Esophagus squamous epithelium (tissue), 5 donors: Measurements from ENCODE around the gene IPCEF1. TPM values are rescaled to one million over a fixed set of nuclear protein-coding genes. Genes with fewer than 3 reads are reported as not detected.

Source experiments
- DNase-seq: peaks from one replicate; lab custom pipeline; 2025; lab: John Stamatoyannopoulos, UW
- H3K27ac ChIP-seq, 4 donors: fragments of 200-600 bp; sonication (generic); one replicate each; pipeline ENCODE4 v1.5.1; 2016 to 2019; ENCODE audit warnings: mild to moderate bottlenecking in 1 of 4
- H3K27me3 ChIP-seq, 4 donors: fragments of 200-600 bp; sonication (generic); 1 replicate in 3 of 4; 2 replicates in 1 of 4; pipeline versions ENCODE4 v1.5.1 to v1.6.0; 2017 to 2021; ENCODE audit warnings: antibody characterized with exemption in 1 of 4
- H3K36me3 ChIP-seq, 3 donors: fragments of 200-600 bp; sonication (generic); one replicate each; pipeline ENCODE4 v1.5.1; 2016 to 2019
- H3K4me1 ChIP-seq, 3 donors: fragments of 200-600 bp; sonication (generic); one replicate each; pipeline ENCODE4 v1.5.1; 2017 to 2019
- H3K4me3 ChIP-seq, 4 donors: fragments of 200-600 bp; sonication (generic); 1 replicate in 3 of 4; 2 replicates in 1 of 4; pipeline ENCODE4 v1.5.1; 2016 to 2019; ENCODE audit warnings: mild to moderate bottlenecking in 2 of 4, moderate library complexity in 1 of 4
- H3K9me3 ChIP-seq, 3 donors: fragments of 200-600 bp; sonication (generic); one replicate each; pipeline ENCODE4 v1.5.1; 2016 to 2019
- CTCF ChIP-seq, 6 experiments: fragments of 450-650 bp in 4 of 6; fragments of 200-600 bp in 2 of 6; sonication (generic) in 2 of 6; IDR thresholded peaks; one replicate each; pipeline ENCODE4 v1.5.1; 2016 to 2019; ENCODE audit warnings: antibody characterized with exemption in 6 of 6, mild to moderate bottlenecking in 4 of 6, moderate library complexity in 4 of 6
- POLR2A ChIP-seq, 4 donors: fragments of 450-650 bp; IDR thresholded peaks; one replicate each; pipeline ENCODE4 v1.6.1; 2017; ENCODE audit warnings: antibody characterized with exemption in 4 of 4, mild to moderate bottlenecking in 4 of 4, moderate library complexity in 3 of 4
- WGBS, 2 donors: methylation state at CpG; one replicate each; pipeline ENCODE4 v1.1.5; 2018; 5-methylcytosine and 5-hydroxymethylcytosine counted together
- intact Hi-C: fragments of 100-400 bp; cut with DNase I; formaldehyde crosslinking; loops from one replicate; pipeline ENCODE4 v1.15.0; 2022
- total RNA-seq, 4 donors: library from RNA; depleted of rRNA; stranded (reverse); fragments of >200 nt; gene quantifications; one replicate each; pipeline ENCODE4 v1.1.0, GENCODE V29; 2016
- donor health status: DM: yes; HTN: yes; CAD: no.

IPCEF1 gene
- total RNA-seq, 4 donors from 2014 or later = 1.8 to 8.1 (median 3.5) TPM

DNA sequence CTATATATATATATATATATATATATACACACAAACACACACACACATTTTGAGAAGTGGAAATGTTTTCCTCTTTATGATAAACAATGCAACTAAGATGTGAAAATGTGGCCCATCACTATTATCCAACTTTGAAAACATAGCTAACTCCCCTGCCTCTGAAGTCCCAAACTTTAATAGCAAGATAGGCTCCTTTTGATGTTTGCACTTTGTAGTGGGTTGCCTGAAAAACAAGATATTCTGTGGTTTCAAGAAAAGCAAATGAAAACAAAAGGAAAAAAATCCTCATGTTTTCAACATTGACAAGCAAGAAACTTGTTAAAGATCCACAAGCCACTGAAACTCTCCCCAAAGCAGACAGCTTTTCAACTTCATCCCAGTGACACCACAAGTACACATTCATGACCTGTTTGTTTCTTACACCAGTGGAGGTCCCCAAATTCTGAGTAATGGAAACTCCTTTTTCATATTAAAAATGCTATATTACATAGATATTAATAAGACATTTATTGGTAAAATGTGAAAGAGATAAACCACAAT lies 90.0 kb downstream of the IPCEF1 start:
- H3K9me3 ChIP-seq = no peaks in the 10 kb centered on the region
- H3K36me3 ChIP-seq = no peaks in the 10 kb centered on the region
- DNase-seq = no peak
- H3K4me3 ChIP-seq = no peak overlapping the region
- H3K27me3 ChIP-seq = no peaks in the 10 kb centered on the region
- no peaks in the 10 kb centered on the region for H3K4me1 ChIP-seq
- H3K27ac ChIP-seq = no peak overlapping the region
- TF ChIP-seq POLR2A (IDR thresholded peaks at IDR 0.05) = no peak
- TF ChIP-seq CTCF (IDR thresholded peaks at IDR 0.05) = no peak
- intact Hi-C loops = no loop called here

DNA sequence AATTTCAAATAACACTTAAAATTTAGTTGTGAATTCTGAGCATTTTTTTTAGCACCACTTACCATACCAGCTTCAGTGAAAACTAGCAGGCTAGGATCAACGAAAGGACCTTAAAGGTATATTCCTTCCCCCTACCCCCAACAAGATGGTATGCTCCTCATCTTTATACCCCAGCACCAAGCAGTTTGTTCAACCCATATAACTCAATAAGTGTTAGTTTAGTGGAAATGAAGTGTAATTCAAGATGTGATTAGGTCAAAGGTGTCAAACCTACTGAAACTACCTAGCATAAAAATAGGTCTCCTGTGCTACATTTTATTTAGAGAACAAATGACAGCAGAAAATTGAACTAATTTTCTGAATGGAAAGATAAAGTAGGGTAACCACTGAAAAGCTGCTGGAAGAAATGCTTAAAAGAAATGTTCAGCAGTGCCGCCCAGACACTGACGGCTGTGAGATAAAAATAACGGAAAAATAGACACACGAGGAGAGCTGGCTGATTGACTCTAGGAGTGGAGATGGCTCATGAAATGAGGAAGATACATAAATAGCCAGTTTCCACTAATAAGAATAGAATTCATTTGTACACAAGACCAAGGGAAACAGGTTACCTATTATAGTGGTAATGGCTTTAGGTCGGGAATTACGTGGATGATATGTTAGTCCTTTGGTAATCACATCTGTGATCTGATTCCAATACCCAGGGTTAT lies 94.8 kb downstream of the IPCEF1 start:
- TF ChIP-seq POLR2A (IDR thresholded peaks at IDR 0.05) (no peak), CTCF (IDR thresholded peaks at IDR 0.05) (no peak)
- H3K27me3 ChIP-seq = no peaks in the 10 kb centered on the region
- H3K27ac ChIP-seq = no peak overlapping the region
- no peaks in the 10 kb centered on the region for H3K9me3 ChIP-seq
- WGBS, 2 donors = 75 to 89% methylated on average over 7 of the region's 7 CpGs
- no peak overlapping the region for H3K4me3 ChIP-seq
- H3K4me1 ChIP-seq = no peaks in the 10 kb centered on the region
- no peak for DNase-seq
- intact Hi-C loops = no loop called here
- no peaks in the 10 kb centered on the region for H3K36me3 ChIP-seq

DNA sequence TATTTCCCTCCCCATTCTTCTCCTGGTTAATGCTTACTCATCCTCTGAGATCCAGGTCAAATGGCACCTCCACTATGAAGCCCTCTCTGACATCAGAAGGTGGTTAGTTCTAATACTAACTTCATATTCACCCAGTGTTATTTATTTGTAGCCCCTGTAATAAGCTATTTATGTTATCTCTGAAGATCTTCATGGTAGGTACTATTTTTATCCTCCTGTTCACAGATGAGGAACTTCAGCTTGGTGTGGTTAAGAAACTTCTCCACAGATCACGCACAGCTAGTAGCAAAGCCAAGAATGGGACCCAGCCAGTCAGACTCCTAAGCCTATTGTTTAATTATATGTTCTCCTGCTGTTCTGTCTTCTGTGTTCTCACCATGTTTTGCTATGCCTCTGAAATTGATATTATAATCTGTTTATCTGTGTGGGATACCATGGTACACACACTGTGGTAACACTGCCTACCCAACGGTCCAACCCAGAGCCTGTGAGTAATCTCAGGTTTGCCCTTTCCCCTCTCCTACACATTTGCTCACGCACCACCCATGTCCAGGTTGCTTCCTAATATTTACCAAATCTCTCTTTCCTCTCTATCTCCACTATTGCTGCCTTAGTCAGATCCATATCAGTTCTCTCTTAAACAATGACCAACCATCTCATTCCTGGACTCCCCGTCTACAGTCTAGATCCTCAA lies 98.4 kb downstream of the IPCEF1 start:
- H3K36me3 ChIP-seq = no peaks in the 10 kb centered on the region
- no peak overlapping the region for H3K27ac ChIP-seq
- intact Hi-C loops = no loop called here
- 76 to 86% methylated on average over 4 of the region's 4 CpGs for WGBS, 2 donors
- H3K4me1 ChIP-seq = no peaks in the 10 kb centered on the region
- H3K4me3 ChIP-seq = no peak overlapping the region
- peaks cover 0 to 3% (median 0%) of the 10 kb centered on the region in 3 donors for H3K9me3 ChIP-seq
- H3K27me3 ChIP-seq = no peaks in the 10 kb centered on the region
- no peak for DNase-seq
- no peak for TF ChIP-seq CTCF (IDR thresholded peaks at IDR 0.05)

DNA sequence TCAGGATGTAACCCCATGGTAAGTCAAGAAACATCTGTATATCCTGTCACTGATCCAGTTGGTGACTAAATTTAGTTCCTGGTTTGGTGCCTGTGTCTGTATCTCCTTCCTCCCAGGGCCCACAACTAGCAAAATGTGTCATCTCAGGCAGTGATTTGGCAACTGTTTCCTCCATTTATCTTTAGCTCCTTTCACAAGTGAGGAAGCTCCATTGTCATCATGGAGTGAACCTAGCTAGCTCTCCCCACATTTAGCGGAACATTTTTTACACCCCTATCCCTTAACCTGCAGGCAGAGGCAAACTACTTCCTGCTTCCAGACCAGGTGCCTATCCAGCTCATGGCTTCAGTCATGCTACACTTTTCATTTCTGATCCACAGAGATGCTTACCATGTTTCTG lies 99.5 kb downstream of the IPCEF1 start:
- intact Hi-C loops = no loop called here
- no peak for DNase-seq
- Histone ChIP-seq H3K4me3 (no peak overlapping the region), H3K36me3 (no peaks in the 10 kb centered on the region), H3K9me3 (peaks cover 0 to 3% (median 0%) of the 10 kb centered on the region in 3 donors), H3K27me3 (no peaks in the 10 kb centered on the region), H3K4me1 (no peaks in the 10 kb centered on the region), H3K27ac (no peak overlapping the region)
- TF ChIP-seq CTCF (IDR thresholded peaks at IDR 0.05) = no peak
- TF ChIP-seq POLR2A (IDR thresholded peaks at IDR 0.05) = no peak
- 65 to 82% methylated on average over 1 of the region's 1 CpG for whole genome bisulfite sequencing, 2 donors

GRCh38 chr6:154252678-154253077 lies 103.9 kb downstream of the IPCEF1 start:
- intact Hi-C loops = no loop called here
- TF ChIP-seq CTCF (IDR thresholded peaks at IDR 0.05) (no peak), POLR2A (IDR thresholded peaks at IDR 0.05) (no peak)

More at GRCh38 chr6:154252678-154253077, 103.9 kb downstream of the IPCEF1 start:
- Histone ChIP-seq H3K4me3 (no peak overlapping the region), H3K27ac (no peak overlapping the region), H3K9me3 (peaks cover 0 to 3% (median 0%) of the 10 kb centered on the region in 3 donors), H3K4me1 (peaks cover 0 to 2% (median 0%) of the 10 kb centered on the region in 3 donors), H3K36me3 (no peaks in the 10 kb centered on the region), H3K27me3 (no peaks in the 10 kb centered on the region)
- 79 to 80% methylated on average over 3 of the region's 3 CpGs for WGBS, 2 donors
- DNase-seq = no peak
